Measurements from ENCODE around the gene RAD51B.

RAD51B gene

DNA sequence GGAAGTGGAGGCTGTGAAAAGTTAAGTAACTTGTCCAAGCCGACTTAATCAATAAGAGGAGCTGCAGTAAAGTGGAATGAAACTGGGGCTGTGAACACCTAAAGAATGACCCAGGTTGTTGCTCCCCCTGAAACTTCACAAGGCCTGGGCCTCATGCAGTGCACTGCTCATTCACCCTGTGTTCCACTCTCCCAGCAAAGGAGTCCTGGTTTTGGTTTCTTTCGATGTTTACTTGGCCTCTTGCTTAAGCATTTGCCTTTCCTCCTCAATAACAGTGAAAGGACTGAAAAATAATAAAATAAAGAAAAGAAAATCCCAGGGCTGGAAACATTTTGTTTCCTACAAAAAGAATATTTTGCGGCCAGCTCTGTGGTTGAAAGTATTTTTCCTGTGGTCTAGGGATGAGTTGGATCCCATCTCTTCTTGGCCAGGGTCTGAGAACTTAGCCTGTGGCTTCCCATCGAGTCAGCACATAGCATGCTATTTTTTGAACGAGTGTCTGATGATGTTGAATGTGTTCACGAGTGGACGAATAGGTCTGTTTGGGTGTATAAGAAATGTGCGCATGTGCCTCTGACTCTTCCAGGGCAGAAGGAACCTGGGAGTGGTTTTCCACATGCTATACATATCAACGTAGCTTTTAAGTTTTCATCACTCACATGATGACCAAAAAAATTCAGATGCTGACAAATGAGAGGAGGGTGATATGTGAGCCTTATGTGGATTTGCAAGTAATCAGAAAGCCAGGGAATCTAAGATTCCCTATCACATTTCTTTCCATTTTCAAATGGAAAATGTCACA is 623.5 kb downstream of the RAD51B start (continued):
- TF ChIP-seq ZNF311 (tag by site-specific recombination; IDR thresholded peaks at IDR 0.05; ENCODE audit: borderline replicate concordance) = no peak
- TF ChIP-seq, protein P1, sequence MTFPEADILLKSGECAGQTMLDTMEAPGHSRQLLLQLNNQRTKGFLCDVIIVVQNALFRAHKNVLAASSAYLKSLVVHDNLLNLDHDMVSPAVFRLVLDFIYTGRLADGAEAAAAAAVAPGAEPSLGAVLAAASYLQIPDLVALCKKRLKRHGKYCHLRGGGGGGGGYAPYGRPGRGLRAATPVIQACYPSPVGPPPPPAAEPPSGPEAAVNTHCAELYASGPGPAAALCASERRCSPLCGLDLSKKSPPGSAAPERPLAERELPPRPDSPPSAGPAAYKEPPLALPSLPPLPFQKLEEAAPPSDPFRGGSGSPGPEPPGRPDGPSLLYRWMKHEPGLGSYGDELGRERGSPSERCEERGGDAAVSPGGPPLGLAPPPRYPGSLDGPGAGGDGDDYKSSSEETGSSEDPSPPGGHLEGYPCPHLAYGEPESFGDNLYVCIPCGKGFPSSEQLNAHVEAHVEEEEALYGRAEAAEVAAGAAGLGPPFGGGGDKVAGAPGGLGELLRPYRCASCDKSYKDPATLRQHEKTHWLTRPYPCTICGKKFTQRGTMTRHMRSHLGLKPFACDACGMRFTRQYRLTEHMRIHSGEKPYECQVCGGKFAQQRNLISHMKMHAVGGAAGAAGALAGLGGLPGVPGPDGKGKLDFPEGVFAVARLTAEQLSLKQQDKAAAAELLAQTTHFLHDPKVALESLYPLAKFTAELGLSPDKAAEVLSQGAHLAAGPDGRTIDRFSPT (tag by site-specific recombination; IDR thresholded peaks at IDR 0.05) = no peak
- TF ChIP-seq ZNF530 (tag by site-specific recombination; IDR thresholded peaks at IDR 0.05; ENCODE audit: low read depth) = no peak
- TF ChIP-seq ZNF174 (tag by site-specific recombination; IDR thresholded peaks at IDR 0.05) = no peak
- no peak for TF ChIP-seq ZNF473 (tag by site-specific recombination; IDR thresholded peaks at IDR 0.05)
- no peak for TF ChIP-seq ZNF626 (tag by site-specific recombination; IDR thresholded peaks at IDR 0.05)

DNA sequence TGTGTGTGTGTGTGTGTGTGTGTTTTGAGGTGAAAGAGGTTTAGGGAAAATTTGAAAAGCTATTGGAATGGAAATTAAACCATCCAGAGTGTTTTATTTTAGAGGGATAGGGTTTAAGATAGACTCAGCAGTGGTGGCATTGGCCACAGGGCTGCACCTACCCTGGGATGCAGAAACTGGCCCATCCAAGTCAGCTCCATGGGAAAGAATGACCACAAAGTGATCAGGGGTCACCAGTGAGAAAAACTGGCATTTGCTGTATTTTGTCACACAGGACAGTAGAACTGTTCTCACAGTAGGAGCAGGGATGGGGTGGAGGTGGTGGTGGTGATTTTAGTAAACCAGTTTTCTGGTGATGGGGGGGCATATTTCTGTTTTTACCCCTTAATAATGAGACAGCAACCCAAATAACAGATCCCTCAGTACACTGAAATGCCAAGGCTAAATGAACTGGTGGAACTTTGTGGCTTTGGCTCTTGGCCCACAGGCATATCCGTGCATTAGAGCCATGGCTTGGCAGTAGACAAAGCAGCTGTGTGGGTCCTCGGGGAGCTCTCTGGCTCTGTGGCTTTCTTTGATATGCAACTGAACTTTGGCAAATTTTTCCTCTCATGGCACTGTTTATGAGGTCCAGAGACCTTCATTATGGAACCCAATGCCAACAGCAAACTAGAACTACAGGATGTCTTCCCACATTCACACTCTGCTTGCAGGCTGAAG is 625.0 kb downstream of the RAD51B start:
- TF ChIP-seq, protein P2, sequence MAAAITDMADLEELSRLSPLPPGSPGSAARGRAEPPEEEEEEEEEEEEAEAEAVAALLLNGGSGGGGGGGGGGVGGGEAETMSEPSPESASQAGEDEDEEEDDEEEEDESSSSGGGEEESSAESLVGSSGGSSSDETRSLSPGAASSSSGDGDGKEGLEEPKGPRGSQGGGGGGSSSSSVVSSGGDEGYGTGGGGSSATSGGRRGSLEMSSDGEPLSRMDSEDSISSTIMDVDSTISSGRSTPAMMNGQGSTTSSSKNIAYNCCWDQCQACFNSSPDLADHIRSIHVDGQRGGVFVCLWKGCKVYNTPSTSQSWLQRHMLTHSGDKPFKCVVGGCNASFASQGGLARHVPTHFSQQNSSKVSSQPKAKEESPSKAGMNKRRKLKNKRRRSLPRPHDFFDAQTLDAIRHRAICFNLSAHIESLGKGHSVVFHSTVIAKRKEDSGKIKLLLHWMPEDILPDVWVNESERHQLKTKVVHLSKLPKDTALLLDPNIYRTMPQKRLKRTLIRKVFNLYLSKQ (tag by site-specific recombination; IDR thresholded peaks at IDR 0.05; ENCODE audit: borderline replicate concordance) = no peak
- no peak for TF ChIP-seq ZNF37A (tag by site-specific recombination; IDR thresholded peaks at IDR 0.05)
- TF ChIP-seq ZNF19 (tag by site-specific recombination; IDR thresholded peaks at IDR 0.05; ENCODE audit: low read depth) = no peak
- TF ChIP-seq ZNF184 (tag by site-specific recombination; IDR thresholded peaks at IDR 0.05) = no peak
- TF ChIP-seq ZNF211 (tag by site-specific recombination; IDR thresholded peaks at IDR 0.05; ENCODE audit: low read depth) = no peak
- no peak for TF ChIP-seq GLIS2 (tag by site-specific recombination; IDR thresholded peaks at IDR 0.05)

DNA sequence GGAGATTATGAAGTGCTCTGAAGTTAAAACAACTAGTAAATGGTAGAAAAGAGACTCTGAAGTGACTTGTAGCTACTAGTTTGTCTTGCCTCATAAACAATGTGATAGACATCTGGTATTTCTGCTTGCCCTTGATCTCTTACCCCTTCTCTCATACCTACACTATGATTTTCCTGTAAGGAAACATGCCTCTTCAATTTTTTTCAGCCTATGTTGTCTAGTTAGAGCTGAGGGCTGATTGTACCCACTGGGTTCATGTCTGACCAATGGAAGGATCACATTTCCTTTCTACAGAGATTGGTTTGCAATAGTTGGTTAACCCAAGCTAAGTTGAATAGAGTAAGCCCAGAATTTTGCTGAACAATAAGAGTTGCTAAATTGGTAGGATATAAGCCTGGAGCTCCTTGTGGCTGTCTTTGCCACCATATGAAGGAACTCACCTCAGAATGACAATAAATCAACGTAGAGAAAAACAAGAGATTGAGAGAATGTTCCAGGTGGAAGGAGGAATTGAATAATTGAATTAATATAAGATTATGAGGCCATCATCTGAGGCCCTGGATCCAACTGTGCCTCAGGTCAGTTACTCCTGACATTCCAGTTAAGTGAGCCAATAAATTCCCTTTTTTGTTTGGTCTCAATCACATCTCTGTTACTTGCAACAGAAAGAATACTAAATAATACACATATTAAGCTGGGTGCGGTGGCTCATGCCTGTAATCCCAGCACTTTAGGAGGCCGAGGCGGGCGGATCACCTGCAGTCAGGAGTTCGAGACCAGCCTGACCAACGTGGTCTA is 626.9 kb downstream of the RAD51B start:
- Histone ChIP-seq H3K9me3 (ENCODE audit: control insufficient read depth, insufficient read depth, low read depth, low read length) (no peaks in the 10 kb centered on the region), H3K4me1 (ENCODE audit: control insufficient read depth, insufficient read depth, low read length) (peaks cover 3% of the 10 kb centered on the region; the same call in 1 of the 2 replicates), H3K27ac (ENCODE audit: extremely low read depth, low read depth, low read length) (no peak overlapping the region), H3K36me3 (ENCODE audit: control insufficient read depth in 2 of 2, insufficient read depth in 1 of 2, low read length in 2 of 2) (no peaks in the 10 kb centered on the region), H3K4me3 (ENCODE audit: low read depth, low read length) (no peak overlapping the region)
- ChIA-PET CTCF (interaction anchor here (0.6 kb wide), 2 partner anchors 49 to 241 kb away, joined by 4 read pairs; no protein-coding TSS in a partner anchor), POLR2A (no interaction called here)
- TF ChIP-seq, protein P2 (tag by site-specific recombination; IDR thresholded peaks at IDR 0.05; ENCODE audit: borderline replicate concordance) = no peak
- TF ChIP-seq, protein P3, sequence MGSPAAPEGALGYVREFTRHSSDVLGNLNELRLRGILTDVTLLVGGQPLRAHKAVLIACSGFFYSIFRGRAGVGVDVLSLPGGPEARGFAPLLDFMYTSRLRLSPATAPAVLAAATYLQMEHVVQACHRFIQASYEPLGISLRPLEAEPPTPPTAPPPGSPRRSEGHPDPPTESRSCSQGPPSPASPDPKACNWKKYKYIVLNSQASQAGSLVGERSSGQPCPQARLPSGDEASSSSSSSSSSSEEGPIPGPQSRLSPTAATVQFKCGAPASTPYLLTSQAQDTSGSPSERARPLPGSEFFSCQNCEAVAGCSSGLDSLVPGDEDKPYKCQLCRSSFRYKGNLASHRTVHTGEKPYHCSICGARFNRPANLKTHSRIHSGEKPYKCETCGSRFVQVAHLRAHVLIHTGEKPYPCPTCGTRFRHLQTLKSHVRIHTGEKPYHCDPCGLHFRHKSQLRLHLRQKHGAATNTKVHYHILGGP (tag by site-specific recombination; IDR thresholded peaks at IDR 0.05) = no peak
- TF ChIP-seq ZNF184 (tag by site-specific recombination; IDR thresholded peaks at IDR 0.05) = no peak
- no peak for TF ChIP-seq OSR2 (tag by site-specific recombination; IDR thresholded peaks at IDR 0.05)
- TF ChIP-seq ZSCAN16 (tag by site-specific recombination; IDR thresholded peaks at IDR 0.05) = no peak
- TF ChIP-seq ZFP41 (tag by site-specific recombination; IDR thresholded peaks at IDR 0.05; ENCODE audit: borderline replicate concordance) = no peak
- no peak for TF ChIP-seq ZNF571 (tag by site-specific recombination; IDR thresholded peaks at IDR 0.05)
- TF ChIP-seq, protein P4, sequence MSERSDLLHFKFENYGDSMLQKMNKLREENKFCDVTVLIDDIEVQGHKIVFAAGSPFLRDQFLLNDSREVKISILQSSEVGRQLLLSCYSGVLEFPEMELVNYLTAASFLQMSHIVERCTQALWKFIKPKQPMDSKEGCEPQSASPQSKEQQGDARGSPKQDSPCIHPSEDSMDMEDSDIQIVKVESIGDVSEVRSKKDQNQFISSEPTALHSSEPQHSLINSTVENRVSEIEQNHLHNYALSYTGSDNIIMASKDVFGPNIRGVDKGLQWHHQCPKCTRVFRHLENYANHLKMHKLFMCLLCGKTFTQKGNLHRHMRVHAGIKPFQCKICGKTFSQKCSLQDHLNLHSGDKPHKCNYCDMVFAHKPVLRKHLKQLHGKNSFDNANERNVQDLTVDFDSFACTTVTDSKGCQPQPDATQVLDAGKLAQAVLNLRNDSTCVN (tag by site-specific recombination; optimal IDR thresholded peaks at IDR 0.05) = no peak
- TF ChIP-seq, protein P5, sequence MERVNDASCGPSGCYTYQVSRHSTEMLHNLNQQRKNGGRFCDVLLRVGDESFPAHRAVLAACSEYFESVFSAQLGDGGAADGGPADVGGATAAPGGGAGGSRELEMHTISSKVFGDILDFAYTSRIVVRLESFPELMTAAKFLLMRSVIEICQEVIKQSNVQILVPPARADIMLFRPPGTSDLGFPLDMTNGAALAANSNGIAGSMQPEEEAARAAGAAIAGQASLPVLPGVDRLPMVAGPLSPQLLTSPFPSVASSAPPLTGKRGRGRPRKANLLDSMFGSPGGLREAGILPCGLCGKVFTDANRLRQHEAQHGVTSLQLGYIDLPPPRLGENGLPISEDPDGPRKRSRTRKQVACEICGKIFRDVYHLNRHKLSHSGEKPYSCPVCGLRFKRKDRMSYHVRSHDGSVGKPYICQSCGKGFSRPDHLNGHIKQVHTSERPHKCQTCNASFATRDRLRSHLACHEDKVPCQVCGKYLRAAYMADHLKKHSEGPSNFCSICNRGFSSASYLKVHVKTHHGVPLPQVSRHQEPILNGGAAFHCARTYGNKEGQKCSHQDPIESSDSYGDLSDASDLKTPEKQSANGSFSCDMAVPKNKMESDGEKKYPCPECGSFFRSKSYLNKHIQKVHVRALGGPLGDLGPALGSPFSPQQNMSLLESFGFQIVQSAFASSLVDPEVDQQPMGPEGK (tag by site-specific recombination; IDR thresholded peaks at IDR 0.05) = no peak

More for the DNA sequence above, 625.0 kb downstream of the RAD51B start:
- Histone ChIP-seq H3K4me1 (ENCODE audit: control insufficient read depth, insufficient read depth, low read length) (peaks cover under 1% of the 10 kb centered on the region; the same call in 1 of the 2 replicates), H3K27ac (ENCODE audit: extremely low read depth, low read depth, low read length) (no peak overlapping the region), H3K4me3 (ENCODE audit: low read depth, low read length) (no peak overlapping the region), H3K36me3 (ENCODE audit: control insufficient read depth in 2 of 2, insufficient read depth in 1 of 2, low read length in 2 of 2) (no peaks in the 10 kb centered on the region), H3K9me3 (ENCODE audit: control insufficient read depth, insufficient read depth, low read depth, low read length) (no peaks in the 10 kb centered on the region)
- ChIA-PET CTCF (interaction anchor here (0.6 to 0.7 kb wide), 2 partner anchors 31 to 45 kb away, joined by 4 to 5 read pairs; no protein-coding TSS in a partner anchor), POLR2A (no interaction called here)

All from HEK293 (cell line).